Cortex of kidney (tissue), 1 donor: ENCODE results near the gene TNP1.

ENCODE experiments used
- DNase-seq: peaks from one replicate; lab custom pipeline; 2025; lab: John Stamatoyannopoulos, UW

Gene TNP1

DNA sequence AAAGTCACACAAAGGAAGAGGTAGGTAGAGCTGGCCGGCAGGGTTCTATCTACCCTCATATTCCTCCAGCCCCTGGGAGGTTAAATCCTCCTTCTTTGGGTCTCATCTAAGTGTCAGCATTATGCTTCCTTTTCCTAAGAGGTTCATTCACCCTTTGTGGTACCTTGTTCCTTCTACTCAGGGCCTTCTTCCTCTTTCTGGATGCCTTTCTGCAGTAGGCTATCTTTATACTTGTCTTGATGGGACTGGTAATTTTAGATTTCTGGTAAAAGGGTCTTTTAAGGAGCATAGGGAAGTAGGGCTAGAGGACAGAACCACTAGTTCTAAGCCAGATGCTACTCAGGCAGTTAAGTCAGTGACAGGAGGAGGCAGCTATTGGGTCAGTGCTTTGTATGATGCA is 13.7 kb upstream of the TNP1 start:
- DNase-seq = no peak

DNA sequence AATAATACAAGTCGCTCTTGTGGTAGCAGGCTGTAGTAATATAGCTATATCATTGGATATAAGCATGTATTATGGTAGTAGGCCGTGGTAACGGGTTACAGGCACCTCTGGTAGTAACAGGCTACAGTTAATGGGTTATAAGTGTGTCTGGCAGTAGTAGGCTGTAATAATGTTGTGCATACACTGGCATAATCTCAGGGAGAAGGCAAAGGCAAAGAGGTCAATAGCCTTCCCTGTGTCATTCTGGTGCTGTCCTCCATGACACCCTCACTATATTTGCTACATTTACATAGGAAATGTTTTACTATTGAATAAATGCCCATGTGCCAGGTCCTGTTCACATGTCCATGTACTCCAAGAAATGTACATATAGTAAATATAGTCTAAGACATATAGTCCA is 12.8 kb upstream of the TNP1 start:
- DNase-seq = no peak

DNA sequence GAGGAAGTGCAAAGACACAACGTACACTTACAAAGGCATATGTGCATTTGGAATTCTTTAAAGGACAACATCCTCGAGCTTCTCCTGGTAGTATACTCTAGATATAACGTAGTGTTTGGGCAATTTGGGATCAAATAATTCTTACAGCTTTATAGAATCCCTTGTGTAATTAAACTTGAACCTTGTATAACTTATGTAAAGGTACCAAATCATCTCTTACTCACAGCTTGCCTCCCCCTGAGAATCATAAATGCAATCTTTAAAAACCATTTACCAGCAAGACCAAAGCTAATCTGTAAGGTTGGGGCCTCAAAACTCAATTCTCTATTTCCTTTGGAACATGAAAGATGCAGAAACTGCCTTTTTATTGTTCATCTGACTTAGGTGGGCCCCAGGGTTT is 12.2 kb upstream of the TNP1 start:
- DNase-seq = no peak

DNA sequence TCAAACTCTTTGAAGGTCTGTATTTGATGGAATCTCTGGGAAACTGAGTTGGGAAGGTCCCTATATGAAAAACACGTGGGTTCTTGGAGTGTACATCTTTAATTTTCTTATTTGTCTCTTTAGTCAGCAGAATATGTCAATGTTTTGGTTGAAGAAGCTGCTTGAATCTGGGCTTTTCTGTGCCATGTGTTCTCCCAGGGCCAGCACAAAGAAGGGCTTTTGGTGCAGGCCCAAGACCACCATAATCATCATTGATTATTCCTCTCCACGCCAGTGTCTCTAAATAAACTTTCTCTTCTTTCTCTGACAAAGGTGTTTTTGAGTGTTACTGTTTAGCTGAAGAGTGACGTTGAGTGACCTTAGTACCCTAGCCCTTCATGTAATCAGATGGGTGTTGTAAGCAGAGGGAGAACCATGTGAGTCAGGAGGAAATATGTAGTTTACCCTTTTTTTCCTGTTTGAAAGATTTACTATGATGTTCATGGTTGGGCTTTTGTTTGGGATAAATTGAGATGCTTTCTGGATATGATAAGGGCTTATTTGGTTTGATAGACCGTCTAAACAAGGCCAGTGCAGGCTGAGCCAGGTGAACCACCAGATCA is 11.6 kb upstream of the TNP1 start:
- no peak for DNase-seq

DNA sequence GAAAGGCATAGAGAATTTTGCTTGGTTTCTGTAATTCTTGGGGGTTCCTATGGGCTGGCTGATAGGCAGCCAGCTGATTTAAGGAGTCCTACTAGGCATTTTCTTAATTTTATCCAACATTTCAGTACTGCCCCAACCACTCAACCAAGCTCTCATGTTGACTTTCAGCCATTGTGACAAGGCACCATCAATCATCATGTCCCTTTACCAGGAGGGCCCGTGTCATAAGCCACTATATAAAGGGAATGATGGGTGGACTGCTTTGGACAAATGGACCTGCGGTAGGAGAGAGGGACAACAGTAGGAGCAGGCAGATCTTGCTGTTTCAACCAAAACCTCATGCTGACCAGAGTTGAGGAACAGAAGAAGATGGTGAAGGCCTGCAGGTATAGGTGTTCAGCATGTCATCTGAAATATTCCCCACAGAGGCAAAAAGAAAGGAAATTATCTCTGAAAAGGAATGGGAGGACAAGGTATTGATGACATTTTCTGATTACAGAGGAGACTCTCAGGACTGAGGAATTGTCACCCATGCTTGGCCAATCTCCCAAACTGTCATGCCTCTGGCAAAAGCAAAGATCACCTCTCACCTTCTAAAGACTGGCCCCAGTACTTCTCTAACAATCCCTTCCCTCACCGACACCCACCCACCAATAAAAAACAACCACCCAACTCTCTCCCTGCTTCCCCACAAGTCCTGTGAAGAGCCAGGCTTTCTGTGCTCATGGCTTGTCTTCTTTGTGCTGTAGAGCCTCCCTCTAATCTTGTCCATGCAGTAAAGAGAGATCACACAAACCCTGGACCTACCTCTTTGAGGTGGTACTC is 10.9 kb upstream of the TNP1 start:
- no peak for DNase-seq

DNA sequence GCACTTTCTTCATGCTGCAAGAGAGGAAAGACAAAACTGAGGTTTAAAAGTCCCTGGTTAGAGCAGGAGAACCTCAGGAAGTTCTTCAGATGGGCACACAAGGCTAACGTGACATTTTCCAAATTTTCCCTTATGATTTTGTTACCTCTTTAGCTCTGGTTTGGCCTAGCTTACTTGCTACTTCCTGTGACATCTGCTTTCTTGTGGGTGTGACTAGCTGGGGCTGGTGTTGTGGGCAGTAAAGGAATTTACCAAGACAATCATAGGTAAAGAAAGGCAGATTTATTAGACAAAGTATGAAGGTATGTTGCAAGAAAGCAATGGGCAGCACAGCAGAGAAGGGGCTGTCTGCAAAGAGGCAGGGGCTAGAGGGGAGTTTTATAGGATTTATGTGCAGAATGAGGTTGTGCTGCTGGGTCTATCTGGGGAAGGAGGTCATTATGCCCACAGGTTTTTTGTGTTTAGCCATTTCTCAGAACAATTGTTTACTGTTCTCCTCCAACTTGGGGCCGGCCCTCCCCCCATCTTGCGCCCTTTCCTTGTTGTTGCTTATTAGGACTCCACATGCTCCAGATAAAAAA is 6.7 kb upstream of the TNP1 start:
- no peak for DNase-seq

DNA sequence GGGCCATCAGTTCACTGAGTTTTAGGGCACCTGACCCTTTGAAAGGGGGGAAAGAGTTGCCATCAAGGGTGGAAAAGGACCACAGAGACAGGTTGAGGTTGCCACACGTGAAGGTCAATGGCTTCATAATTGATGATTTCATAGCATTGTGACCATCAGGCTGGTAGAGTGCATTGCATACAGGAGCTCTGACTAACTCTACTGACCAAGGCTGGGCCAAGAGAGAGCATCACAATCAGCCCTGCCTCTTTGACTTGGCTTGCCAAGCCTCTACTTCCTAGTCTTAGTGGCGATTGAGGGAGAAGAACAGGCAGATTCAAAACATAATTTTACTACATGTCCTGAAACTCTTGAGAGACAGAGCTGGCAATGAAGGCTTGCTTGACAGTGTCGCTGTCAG is 5.8 kb upstream of the TNP1 start:
- no peak for DNase-seq

DNA sequence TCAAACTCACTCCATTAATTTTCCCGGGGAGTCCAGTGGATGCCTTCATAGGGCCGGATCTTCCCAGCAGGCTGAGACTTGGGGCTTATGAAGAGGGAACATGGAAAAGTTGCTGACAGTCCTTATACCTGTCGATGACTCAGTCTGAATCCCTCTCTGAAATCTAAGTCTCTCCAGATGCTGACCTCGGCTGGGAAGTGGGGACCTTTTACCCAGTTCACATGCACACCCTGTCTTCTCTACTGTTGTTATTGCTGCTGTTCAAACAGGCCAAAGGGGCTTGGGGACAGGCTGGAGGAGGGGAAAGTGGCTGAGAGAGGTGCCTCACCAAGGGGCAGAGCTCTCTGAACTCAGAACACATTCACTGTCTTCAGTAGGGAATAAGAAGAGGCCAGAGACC is 4.1 kb upstream of the TNP1 start:
- DNase-seq = no peak

DNA sequence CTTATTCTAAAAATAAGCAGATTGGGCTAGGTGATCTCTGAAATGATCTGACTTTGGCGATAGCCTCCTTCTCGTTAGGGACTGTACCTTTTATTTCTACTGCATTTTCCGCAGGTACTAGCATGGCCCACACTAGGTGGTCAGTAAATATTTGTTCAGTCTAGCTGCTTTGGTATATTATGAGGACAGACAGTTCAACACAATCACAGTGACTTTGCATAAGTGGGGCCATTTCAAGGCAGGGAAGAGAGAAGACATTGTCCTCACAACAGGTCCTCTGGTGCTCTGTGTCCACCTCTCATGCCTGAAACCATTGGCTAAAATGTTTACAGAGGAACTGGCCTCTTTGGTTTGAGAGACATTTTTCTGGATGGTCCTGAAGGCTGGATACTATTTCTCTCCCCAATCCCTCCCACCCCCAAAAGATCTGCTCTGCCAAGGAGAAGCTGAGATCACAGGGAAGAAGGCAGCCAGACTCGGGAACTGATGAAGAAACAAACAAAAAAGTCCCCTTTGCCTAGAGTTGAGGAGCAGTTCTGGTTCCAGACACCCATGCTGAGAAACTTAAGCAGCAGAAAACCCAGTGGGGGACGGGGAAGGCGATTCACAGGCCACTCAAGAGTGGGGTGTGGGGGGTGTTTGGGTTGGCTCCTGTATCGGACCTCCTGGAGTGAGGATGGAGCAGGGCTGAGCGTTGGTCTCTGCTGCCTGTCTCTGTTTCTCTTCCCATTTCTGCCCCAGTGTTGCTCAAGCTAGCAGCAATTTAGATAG is 2.9 kb upstream of the TNP1 start:
- DNase-seq = no peak

DNA sequence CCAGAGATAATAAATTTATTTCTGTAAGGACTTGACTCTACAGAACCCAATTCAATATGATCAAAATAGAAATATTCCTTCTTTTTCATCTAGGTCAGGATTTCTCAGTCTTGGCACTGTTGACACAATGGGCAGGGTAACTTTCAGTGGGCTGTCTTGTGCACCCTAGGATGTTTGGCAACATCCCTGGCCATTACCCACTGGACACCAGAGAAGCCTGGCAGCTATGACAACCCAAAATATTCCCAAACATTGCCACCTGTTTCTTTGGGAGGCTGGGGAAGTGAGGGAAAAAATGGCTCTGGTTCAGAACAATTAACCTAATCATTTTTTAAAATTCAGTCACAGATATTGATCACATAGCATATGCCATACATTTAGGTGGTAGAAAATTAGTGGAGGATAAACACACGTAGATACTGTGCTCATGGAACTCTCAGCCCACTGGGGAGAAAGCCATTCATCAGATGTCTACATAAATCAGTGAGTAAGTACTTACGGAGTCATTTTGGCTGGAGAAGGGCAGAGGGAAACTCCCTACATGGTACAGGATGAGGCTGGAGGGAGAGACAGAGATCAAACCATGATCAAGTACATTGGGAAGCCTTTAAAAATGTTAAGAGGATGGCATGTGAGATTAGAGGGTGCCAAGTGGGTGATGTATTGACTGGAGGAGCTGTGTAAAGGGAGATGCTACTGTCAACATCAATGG is 718 bp upstream of the TNP1 start:
- no peak for DNase-seq

DNA sequence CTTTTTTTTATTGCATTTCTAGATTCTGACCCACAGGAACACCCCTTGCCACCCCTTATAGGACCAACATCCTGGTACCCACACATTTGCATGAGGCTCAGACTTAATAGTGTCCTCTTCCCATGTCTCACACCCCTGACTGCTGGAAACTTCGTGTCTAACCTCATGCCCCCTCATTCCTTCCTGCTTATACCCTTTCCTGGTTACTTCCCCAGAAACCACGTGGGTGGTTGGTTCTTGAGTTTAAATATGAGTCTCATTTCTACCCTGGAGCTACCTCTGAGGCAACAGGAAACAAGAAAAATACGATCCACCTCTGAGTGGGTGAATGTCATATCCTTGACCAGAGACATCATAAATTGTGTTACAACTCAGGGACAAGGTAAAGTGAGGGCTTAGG is 1.6 kb downstream of the TNP1 start:
- no peak for DNase-seq

DNA sequence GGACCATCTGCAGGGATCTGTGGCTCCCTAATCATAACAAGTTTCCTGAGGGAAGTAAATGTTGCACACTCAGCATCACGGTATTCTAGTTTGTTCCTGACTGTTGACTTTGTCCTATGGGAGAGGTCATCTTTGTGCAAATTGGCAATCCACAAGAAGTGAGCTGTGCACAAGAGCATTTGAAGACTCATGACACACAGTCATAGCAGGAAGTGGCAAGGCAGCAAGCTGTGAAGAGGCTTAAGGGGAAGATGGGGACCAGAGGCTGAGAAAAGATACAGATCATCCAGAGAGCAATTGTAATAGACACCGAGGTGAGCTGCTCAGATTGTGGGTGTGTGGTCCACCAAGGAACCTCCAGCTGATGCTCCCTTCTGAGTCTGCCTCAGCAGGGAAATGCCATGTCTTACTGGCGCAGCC is 2.7 kb downstream of the TNP1 start:
- no peak for DNase-seq

DNA sequence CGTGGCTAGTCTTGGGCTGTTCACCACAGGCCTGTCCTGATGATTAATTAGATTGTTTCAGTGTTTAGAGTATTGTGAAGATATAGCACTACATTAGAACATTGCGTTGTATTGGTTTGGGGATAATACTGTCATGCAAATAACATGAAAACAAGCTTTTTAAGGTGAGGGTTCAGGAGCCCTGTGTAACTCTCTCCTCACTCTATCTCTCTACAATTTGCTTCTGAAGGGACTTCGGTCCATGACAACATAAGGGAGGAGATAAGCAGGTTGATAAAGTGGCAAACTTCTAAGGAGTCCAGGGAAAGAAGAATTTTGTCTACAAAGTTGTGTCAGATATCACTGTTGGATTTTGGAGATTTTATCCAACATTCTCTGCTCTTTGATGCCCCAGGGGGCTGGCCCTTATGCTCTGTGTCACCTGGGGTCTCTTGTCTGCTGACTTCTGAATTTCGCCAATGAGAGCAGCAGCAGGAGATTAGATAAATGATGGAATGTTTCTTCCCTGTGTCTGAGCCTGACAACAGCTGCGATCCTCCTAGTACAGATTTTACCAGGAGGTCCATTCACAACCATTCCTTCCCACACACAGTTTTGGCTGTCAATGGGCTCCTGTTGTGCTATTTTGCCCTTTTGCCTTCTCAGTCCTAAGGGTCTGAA is 3.3 kb downstream of the TNP1 start:
- no peak for DNase-seq

DNA sequence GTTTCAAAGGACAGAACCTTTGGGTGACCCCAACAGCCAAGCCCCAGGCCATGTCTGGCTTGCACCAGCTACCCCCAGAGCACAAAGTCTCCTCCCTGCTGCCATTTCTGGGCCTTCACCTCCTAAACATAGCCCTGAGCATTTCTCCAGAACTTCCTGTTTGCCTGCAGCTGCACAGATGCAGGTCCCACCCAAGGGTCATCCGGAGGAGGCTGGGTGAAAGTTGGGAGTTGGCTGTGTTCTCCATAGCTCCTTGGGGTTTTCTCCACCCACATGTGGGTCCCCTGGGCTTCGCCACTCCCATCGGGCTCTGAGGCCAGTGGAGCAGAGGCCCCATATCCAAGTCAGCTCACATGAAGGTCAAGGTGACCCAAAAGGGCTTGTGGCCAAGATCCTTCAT is 4.3 kb downstream of the TNP1 start:
- DNase-seq = no peak

DNA sequence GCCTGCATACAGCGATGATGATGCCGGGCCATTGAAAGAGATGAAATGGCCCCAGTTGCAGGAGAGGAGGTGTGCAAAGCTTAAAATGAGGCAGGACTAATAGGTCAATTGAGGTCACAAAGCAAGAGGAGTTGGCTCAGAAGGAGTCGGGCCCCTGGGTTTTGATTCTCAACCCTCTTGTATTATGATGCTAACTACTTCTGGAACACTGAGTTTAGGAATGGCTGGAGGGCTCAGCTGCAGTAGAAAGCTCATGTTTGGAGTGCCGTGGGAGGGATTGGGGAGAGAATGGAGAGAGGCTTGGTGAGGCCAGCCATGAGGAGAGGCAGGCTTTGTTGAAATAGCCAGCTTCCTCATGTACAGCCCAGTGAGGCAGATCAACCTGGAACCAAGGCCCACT is 4.8 kb downstream of the TNP1 start:
- DNase-seq = no peak

DNA sequence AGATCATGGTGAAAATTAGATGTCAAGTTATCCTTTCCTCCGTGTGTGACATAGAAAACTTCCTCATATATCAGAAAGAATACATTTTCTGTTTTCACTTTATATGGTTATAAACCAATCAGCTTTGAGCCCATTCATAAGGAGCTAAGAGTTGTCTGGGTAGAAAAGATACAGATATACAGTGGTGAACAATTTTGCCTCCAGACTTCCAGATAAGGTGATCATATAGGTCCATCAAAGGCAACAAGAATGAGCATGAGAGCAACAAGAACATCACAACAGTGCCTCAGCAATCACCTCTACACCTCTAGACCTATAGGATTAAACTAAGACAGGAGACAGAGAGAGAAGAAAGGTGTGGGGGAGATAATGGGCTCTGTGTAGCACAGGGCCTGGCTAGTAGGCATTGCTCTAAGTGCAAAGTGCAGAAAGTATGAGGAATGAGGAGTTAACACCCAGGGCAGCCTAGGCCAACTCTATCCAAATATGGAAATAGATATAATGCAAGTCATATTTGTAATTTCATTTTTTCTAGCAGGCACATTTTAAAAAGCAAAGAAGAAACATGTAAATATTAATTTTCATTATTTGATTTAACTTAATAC is 8.3 kb downstream of the TNP1 start:
- no peak for DNase-seq

DNA sequence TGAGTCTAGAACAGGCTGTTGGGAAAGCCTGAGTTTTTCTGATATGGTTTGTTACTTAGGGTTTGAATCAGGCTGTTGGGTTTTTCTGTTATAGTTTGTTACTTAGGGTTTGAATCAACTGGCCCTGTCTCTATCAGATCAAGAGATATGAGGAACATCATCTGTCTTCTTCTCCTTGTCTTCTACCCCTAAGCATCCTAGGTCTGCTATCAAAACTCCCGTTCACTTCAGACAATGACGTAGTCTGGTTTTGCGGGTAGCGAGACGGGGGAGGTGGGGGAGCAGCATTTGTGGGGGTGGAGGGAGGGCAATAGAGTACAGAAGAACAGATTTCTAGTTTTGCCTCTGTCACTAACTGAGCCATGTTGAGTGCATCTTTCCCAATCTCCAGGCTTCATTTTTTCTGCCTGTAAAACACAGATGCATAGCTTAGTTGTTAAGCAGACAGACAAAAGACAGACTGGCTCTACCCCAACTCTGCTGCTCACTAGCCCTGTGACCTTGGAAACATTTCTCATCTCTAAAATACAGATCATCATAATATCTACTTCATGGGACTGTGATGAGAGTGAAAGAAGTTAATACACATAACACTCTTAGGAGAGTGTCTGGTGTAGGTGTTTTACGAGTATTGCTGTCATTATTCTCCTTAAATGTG is 9.1 kb downstream of the TNP1 start:
- no peak for DNase-seq

DNA sequence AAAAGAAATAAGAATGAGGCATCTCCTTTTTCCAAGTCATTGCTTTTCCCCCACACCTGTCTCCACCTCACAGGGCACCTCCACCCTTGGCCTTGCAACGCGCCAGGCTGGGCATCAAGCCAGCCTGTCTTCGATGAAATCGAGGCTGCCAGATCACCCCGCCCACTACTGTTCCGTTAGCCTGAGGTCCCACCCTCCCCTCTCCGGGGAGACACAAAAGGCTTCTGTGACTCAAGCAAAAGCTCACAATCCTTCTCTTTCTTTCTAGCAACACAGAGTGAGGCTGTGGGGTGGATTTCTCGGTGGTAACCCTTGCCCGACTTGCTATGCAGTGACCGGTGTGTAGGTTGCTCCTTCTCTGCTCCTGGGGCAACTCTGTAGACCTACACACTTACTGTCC is 9.9 kb downstream of the TNP1 start:
- no peak for DNase-seq

DNA sequence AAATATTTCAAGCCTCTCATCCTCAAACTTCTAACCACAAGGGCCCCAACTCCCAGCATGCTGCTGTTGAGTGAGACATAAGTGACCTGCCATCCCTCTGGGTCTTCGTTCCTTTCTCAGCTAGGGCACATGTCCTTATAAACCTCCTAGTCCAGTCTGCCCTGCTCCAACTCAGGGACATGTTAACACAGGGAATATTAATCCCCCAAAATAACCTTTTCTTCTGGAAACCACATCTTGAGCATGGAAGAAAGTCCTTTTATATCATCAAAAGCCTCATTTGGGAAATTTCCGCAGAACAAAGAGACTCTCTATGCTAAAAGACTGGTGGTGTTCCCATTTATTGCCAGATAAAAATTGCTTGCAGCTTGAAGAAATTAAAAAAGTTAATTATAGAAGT is 14.4 kb downstream of the TNP1 start:
- no peak for DNase-seq

DNA sequence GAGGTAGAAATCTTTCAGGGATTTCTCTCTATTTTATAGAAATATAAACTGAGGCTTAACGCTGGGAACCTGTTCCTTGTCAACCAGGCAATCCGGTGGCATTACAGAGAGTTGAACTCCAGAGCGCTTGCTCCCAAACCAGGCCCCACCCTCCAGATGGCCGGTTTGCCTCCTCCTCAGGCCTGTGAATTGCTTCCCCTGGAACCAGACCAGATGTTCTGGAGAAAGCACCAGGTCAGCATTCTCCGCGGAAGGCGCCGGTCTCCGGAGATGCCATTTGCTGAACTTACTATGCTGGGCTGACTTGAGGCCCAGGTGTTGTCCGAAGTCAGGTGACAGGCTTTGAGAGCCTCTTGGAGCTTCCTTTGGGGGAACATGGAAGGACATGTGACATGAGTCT is 17.2 kb downstream of the TNP1 start:
- no peak for DNase-seq

DNA sequence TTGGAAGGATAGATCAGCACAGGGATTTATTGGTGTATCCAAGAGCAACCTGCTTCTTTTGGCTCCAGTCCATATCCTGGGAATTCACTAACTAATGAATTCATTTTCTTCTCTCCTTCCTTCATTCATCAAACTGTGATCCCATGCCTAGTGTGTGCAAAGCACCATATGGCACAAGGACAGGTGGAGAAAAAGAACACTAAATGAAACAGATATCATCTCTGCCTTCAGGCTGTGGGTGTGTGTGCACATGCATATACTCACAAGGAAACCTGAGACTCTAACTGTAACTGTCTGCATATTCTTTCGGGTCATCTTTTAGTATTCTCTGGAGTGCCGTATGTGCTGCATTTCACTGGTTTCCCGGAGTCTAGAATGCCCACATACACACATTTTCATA is 20.2 kb downstream of the TNP1 start:
- DNase-seq = no peak
